ENCODE measurements around the gene AUNIP.

AUNIP gene

GRCh38 chr1:25896266-25896665 lies 37.0 kb upstream of the AUNIP start:
- peak overlapping the region; percentile 72 for H3K27ac Mint-ChIP-seq

GRCh38 chr1:25895365-25895990 lies 36.2 kb upstream of the AUNIP start:
- Mint-ChIP-seq H3K27ac (peak overlapping the region; percentile 55), H3K27me3 (ENCODE audit: low read depth) (no peaks in the 10 kb centered on the region), H3K9me3 (no peaks in the 10 kb centered on the region), H3K36me3 (ENCODE audit: low read depth) (peaks cover 17% of the 10 kb centered on the region), H3K4me3 (no peak overlapping the region), H3K4me1 (ENCODE audit: low read depth) (peaks cover 25% of the 10 kb centered on the region)

More at GRCh38 chr1:25896266-25896665, 37.0 kb upstream of the AUNIP start:
- Mint-ChIP-seq H3K4me1 (ENCODE audit: low read depth) (peaks cover 32% of the 10 kb centered on the region), H3K4me3 (no peak overlapping the region), H3K9me3 (no peaks in the 10 kb centered on the region), H3K27me3 (ENCODE audit: low read depth) (no peaks in the 10 kb centered on the region), H3K36me3 (ENCODE audit: low read depth) (peaks cover 23% of the 10 kb centered on the region)

- H3K27me3 Mint-ChIP-seq (ENCODE audit: low read depth): no peaks in the 10 kb centered on the region
- H3K9me3 Mint-ChIP-seq: no peaks in the 10 kb centered on the region
- no peak overlapping the region for H3K4me3 Mint-ChIP-seq
- no peak overlapping the region for H3K27ac Mint-ChIP-seq
- H3K4me1 Mint-ChIP-seq (ENCODE audit: low read depth): peaks cover 9% of the 10 kb centered on the region
- peaks cover 6% of the 10 kb centered on the region for H3K36me3 Mint-ChIP-seq (ENCODE audit: low read depth)
Observed at GRCh38 chr1:25893116-25893515, 33.9 kb upstream of the AUNIP start.

- no peak overlapping the region for H3K27ac Mint-ChIP-seq
- H3K36me3 Mint-ChIP-seq (ENCODE audit: low read depth): peaks cover 6% of the 10 kb centered on the region
- H3K27me3 Mint-ChIP-seq (ENCODE audit: low read depth): no peaks in the 10 kb centered on the region
- no peak overlapping the region for H3K4me3 Mint-ChIP-seq
- H3K4me1 Mint-ChIP-seq (ENCODE audit: low read depth): peaks cover 9% of the 10 kb centered on the region
- no peaks in the 10 kb centered on the region for H3K9me3 Mint-ChIP-seq
Observed at GRCh38 chr1:25891606-25892005, 32.3 kb upstream of the AUNIP start.

- H3K27me3 Mint-ChIP-seq (ENCODE audit: low read depth): no peaks in the 10 kb centered on the region
Observed at GRCh38 chr1:25890239-25891034, 31.2 kb upstream of the AUNIP start.

GRCh38 chr1:25889470-25889869 lies 30.2 kb upstream of the AUNIP start:
- Mint-ChIP-seq H3K9me3 (no peaks in the 10 kb centered on the region), H3K36me3 (ENCODE audit: low read depth) (peaks cover 4% of the 10 kb centered on the region), H3K27me3 (ENCODE audit: low read depth) (no peaks in the 10 kb centered on the region), H3K4me1 (ENCODE audit: low read depth) (no peaks in the 10 kb centered on the region), H3K27ac (no peak overlapping the region), H3K4me3 (no peak overlapping the region)

More at GRCh38 chr1:25890239-25891034, 31.2 kb upstream of the AUNIP start:
- no peaks in the 10 kb centered on the region for H3K9me3 Mint-ChIP-seq
- no peak overlapping the region for H3K27ac Mint-ChIP-seq
- H3K4me3 Mint-ChIP-seq: no peak overlapping the region
- H3K4me1 Mint-ChIP-seq (ENCODE audit: low read depth): peaks cover 3% of the 10 kb centered on the region
- H3K36me3 Mint-ChIP-seq (ENCODE audit: low read depth): peaks cover 6% of the 10 kb centered on the region

- H3K27ac Mint-ChIP-seq: no peak overlapping the region
- no peaks in the 10 kb centered on the region for H3K27me3 Mint-ChIP-seq (ENCODE audit: low read depth)
- no peaks in the 10 kb centered on the region for H3K9me3 Mint-ChIP-seq
- H3K36me3 Mint-ChIP-seq (ENCODE audit: low read depth): peaks cover 4% of the 10 kb centered on the region
- H3K4me1 Mint-ChIP-seq (ENCODE audit: low read depth): no peaks in the 10 kb centered on the region
- no peak overlapping the region for H3K4me3 Mint-ChIP-seq
Observed at GRCh38 chr1:25888426-25888987, 29.2 kb upstream of the AUNIP start.

- Mint-ChIP-seq H3K4me1 (ENCODE audit: low read depth) (peaks cover 1% of the 10 kb centered on the region), H3K36me3 (ENCODE audit: low read depth) (peaks cover 4% of the 10 kb centered on the region), H3K27me3 (ENCODE audit: low read depth) (no peaks in the 10 kb centered on the region), H3K27ac (no peak overlapping the region), H3K9me3 (no peaks in the 10 kb centered on the region), H3K4me3 (no peak overlapping the region)
Observed at GRCh38 chr1:25885602-25886001, 26.3 kb upstream of the AUNIP start.

- Mint-ChIP-seq H3K27ac (no peak overlapping the region), H3K4me1 (ENCODE audit: low read depth) (peaks cover 1% of the 10 kb centered on the region), H3K4me3 (no peak overlapping the region), H3K9me3 (no peaks in the 10 kb centered on the region), H3K27me3 (ENCODE audit: low read depth) (peaks cover 14% of the 10 kb centered on the region), H3K36me3 (ENCODE audit: low read depth) (no peaks in the 10 kb centered on the region)
Observed at GRCh38 chr1:25881266-25881665, 22.0 kb upstream of the AUNIP start.

GRCh38 chr1:25880518-25880917 lies 21.3 kb upstream of the AUNIP start:
- no peak overlapping the region for H3K27ac Mint-ChIP-seq
- peaks cover 4% of the 10 kb centered on the region for H3K4me1 Mint-ChIP-seq (ENCODE audit: low read depth)
- peaks cover 1% of the 10 kb centered on the region for H3K36me3 Mint-ChIP-seq (ENCODE audit: low read depth)
- no peaks in the 10 kb centered on the region for H3K9me3 Mint-ChIP-seq
- no peak overlapping the region for H3K4me3 Mint-ChIP-seq
- H3K27me3 Mint-ChIP-seq (ENCODE audit: low read depth): peaks cover 18% of the 10 kb centered on the region

GRCh38 chr1:25879675-25880074 lies 20.4 kb upstream of the AUNIP start:
- Mint-ChIP-seq H3K4me3 (no peak overlapping the region), H3K36me3 (ENCODE audit: low read depth) (peaks cover 1% of the 10 kb centered on the region), H3K9me3 (no peaks in the 10 kb centered on the region), H3K4me1 (ENCODE audit: low read depth) (peaks cover 7% of the 10 kb centered on the region), H3K27ac (no peak overlapping the region), H3K27me3 (ENCODE audit: low read depth) (peaks cover 18% of the 10 kb centered on the region)

GRCh38 chr1:25878690-25879089 lies 19.4 kb upstream of the AUNIP start:
- Mint-ChIP-seq H3K4me3 (no peak overlapping the region), H3K27me3 (ENCODE audit: low read depth) (peaks cover 18% of the 10 kb centered on the region), H3K4me1 (ENCODE audit: low read depth) (peaks cover 7% of the 10 kb centered on the region), H3K9me3 (no peaks in the 10 kb centered on the region), H3K27ac (no peak overlapping the region), H3K36me3 (ENCODE audit: low read depth) (peaks cover 1% of the 10 kb centered on the region)

GRCh38 chr1:25877155-25877554 lies 17.9 kb upstream of the AUNIP start:
- no peaks in the 10 kb centered on the region for H3K9me3 Mint-ChIP-seq
- no peak overlapping the region for H3K27ac Mint-ChIP-seq
- H3K4me3 Mint-ChIP-seq: no peak overlapping the region
- H3K4me1 Mint-ChIP-seq (ENCODE audit: low read depth): peaks cover 7% of the 10 kb centered on the region
- H3K36me3 Mint-ChIP-seq (ENCODE audit: low read depth): peaks cover 1% of the 10 kb centered on the region
- peaks cover 18% of the 10 kb centered on the region for H3K27me3 Mint-ChIP-seq (ENCODE audit: low read depth)

- H3K27me3 Mint-ChIP-seq (ENCODE audit: low read depth): peaks cover 18% of the 10 kb centered on the region
- H3K36me3 Mint-ChIP-seq (ENCODE audit: low read depth): peaks cover 1% of the 10 kb centered on the region
- H3K4me1 Mint-ChIP-seq (ENCODE audit: low read depth): peaks cover 7% of the 10 kb centered on the region
- H3K27ac Mint-ChIP-seq: no peak overlapping the region
- no peak overlapping the region for H3K4me3 Mint-ChIP-seq
- no peaks in the 10 kb centered on the region for H3K9me3 Mint-ChIP-seq
Observed at GRCh38 chr1:25876693-25877077, 17.4 kb upstream of the AUNIP start.
